HTR-8/SVneo (cell line): ENCODE data around the gene DCDC2B.
"Not testable (repeated sequence)": the region's sequence is repeated elsewhere in the genome, so short reads cannot be mapped to it uniquely, and the experiment has no call there.

Experiments
- DNase-seq: peaks from one replicate; pipeline ENCODE4 v3.0.0; 2011; ENCODE audit warnings: low spot score, mixed read lengths; ENCODE audit not compliant: insufficient read length
- FAIRE-seq: peaks from 2 replicates; lab custom pipeline; 2011; peaks lifted over from hg19 to GRCh38; lab: Jason Lieb, UNC

DCDC2B gene

DNA sequence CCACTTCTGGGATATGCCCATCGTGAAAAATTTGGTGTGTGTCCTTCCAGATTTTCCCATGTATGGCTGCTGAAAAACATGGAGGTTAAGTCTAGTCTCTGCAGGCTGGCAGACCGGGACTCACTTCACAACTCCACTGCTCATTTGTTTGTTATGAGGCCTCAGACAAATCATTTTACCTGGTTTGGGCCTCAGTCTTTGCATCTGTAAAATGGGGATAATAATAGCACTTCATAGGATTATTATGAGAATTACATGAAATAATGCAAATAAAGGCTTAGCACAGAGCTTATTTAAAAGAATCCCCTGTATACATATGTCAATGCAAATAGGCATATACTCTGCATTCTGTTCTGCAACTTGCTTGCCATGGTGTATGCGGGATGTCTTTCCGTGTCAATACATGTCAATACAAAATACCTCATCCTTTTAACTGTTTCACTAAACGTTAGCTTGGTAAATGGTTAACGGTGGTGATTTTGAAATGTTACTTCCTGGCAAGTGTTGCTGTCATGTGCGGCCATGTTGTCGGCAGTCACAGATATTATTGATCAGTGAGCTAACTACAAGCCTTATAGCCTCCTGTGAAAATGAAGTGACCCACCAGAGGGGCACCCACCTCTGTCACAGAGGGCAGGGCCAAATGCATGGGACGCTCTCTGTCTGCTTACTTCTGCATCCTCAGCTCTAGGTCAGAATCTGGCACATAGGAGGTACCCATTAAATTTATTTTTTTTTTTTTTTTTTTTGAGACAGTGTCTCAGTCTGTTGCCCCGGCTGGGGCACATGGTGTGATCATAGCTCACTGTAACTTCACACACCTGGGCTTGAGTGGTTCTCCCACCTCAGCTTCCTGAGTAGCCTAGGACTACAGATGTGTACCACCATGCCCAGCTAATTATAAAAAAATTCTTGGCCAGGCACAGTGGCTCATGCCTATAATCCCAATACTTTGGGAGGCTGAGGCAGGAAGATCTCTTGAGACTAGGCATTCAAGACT is 46.5 kb downstream of the DCDC2B start:
- DNase-seq: no peak
- no peak for FAIRE-seq

DNA sequence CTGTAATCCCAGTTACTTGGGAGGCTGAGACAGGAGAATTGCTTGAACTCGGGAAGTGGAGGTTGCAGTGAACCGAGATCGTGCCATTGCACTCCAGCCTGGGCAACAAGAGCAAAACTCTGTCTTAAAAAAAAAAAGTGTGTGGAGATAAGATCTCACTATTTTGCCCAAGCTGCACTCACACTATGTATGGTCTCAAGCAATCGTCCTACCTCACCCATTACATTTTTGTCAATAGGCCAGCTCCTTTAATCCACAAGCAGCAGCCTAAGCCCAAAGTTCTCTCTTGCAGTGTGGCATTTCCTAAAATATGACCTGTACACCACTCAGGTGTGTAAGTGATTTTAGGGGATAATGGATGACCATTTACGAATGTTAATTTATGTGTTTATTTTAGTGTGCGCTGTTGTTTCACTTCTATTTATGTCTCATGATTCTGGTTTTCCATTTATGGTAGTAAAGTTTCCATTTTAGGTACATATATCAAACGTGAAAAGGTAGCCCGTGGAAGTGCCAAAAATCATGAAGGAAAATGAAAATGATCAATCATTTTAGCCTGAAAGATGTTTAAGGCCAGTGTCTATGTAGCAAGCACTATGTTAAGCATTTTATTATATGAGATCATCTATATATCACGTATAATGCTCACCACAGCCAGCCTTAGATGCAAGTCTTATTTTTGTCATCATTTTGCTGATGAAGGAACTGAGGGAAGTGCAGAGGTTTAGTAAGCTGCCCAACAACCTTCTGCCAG is 47.8 kb downstream of the DCDC2B start:
- DNase-seq: no peak
- FAIRE-seq: no peak

DNA sequence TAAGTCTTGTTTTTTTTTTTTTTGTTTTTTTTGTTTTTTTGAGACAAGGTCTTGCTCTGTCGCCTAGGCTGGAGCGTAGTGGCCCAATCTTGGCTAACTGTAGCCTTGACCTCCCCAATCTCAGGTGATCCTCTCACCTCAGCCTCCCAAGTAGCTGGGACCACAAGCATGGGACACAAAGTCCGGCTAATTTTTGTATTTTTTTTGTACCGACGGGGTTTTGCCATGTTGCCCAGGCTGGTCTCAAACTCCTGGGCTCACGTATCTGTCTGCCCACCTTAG is 48.3 kb downstream of the DCDC2B start:
- no peak for FAIRE-seq

DNA sequence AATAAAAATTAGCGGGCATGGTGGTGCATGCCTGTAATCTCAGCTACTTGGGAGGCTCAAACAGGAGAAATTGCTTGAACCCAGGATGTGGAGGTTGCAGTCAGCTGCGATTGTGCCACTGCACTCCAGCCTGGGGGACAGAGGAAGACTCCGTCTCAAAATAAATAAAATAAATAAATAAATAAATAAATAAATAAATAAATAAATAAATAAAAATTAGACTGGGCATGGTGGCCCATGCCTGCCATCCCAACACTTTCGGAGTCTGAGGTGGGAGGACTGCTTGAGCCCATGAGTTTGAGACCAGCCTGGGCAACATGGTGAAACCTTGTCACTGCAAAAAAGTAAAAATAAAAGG is 54.3 kb downstream of the DCDC2B start:
- not testable (repeated sequence) for DNase-seq, FAIRE-seq

More for the DNA sequence above, 48.3 kb downstream of the DCDC2B start:
- no peak for DNase-seq

DNA sequence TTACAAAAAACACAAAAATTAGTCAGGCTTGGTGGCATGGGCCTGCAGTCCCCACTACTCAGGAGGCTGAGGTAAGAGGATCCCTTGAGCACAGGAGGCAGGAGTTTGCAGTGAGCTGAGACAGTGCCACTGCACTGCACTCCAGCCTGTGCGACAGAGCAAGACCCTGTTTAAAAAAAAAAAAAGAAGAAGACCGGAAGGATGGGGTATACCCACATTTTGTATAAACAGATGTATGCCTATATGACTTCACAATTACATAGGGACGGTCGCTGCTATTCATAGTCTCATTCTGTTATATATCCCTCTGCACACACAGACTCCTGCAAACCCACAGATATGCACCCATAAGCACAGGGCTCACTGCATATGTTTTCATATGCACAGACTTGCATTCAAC is 54.9 kb downstream of the DCDC2B start:
- FAIRE-seq (no peak), DNase-seq (no peak)
